OCI-LY1 (cell line): ENCODE results near the gene FOXP3.

Experiments used
- H2AFZ ChIP-seq: fragments of 200-600 bp; sonication (generic), shearing (Covaris generic); 2 replicates; pipeline ENCODE4 v1.6.0; 2014; ENCODE audit warnings: antibody characterized with exemption, mild to moderate bottlenecking, low read length
- H3F3A ChIP-seq: fragments of 200-600 bp; sonication (generic), shearing (Covaris generic); 2 replicates; pipeline ENCODE4 v1.6.0; 2014; ENCODE audit warnings: mild to moderate bottlenecking, antibody characterized with exemption, low read length, moderate library complexity; ENCODE audit not compliant: insufficient read depth
- H3K27ac ChIP-seq: fragments of 200-600 bp; sonication (generic); 2 replicates; pipeline ENCODE4 v1.5.1; 2014; ENCODE audit warnings: low read length, mixed run types, mild to moderate bottlenecking, low read depth; ENCODE audit not compliant: poor library complexity, severe bottlenecking
- H3K27me3 ChIP-seq: fragments of 200-600 bp; sonication (generic); 2 replicates; pipeline ENCODE4 v1.6.0; 2014; ENCODE audit warnings: antibody characterized with exemption, mild to moderate bottlenecking, low read length, moderate library complexity; ENCODE audit not compliant: insufficient read depth
- H3K36me3 ChIP-seq: fragments of 200-600 bp; sonication (generic); 2 replicates; pipeline ENCODE4 v1.6.1; 2014; ENCODE audit warnings: mild to moderate bottlenecking, antibody characterized with exemption, low read length, moderate library complexity, mixed read lengths; ENCODE audit not compliant: insufficient read depth
- H3K4me1 ChIP-seq: fragments of 200-600 bp; sonication (generic); 2 replicates; pipeline ENCODE4 v1.5.1; 2014; ENCODE audit warnings: mild to moderate bottlenecking, low read length, moderate library complexity; ENCODE audit not compliant: insufficient read depth, severe bottlenecking
- H3K4me2 ChIP-seq: fragments of 200-600 bp; sonication (generic), shearing (Covaris generic); 2 replicates; pipeline ENCODE4 v1.6.1; 2014; ENCODE audit warnings: low read length
- H3K4me3 ChIP-seq: fragments of 200-600 bp; sonication (generic); 2 replicates; pipeline ENCODE4 v1.5.1; 2014; ENCODE audit warnings: low read length, low read depth, mild to moderate bottlenecking, mixed read lengths; ENCODE audit not compliant: poor library complexity, severe bottlenecking
- H3K79me2 ChIP-seq: fragments of 200-600 bp; shearing (Covaris generic); 2 replicates; pipeline ENCODE4 v1.6.1; 2016; ENCODE audit warnings: mixed run types, low read length, mixed read lengths; ENCODE audit not compliant: insufficient read depth
- H3K9ac ChIP-seq: fragments of 200-600 bp; sonication (generic), shearing (Covaris generic); 2 replicates; pipeline ENCODE4 v1.6.1; 2014; ENCODE audit warnings: mild to moderate bottlenecking, low read length, mixed read lengths
- H3K9me2 ChIP-seq: fragments of 200-600 bp; sonication (generic), shearing (Covaris generic); 2 replicates; pipeline ENCODE4 v1.6.1; 2014; ENCODE audit warnings: low read depth, mild to moderate bottlenecking, low read length, mixed read lengths
- H3K9me3 ChIP-seq: fragments of 200-600 bp; shearing (Covaris generic); 2 replicates; pipeline ENCODE4 v1.6.1; 2014; ENCODE audit warnings: low read length, mixed read lengths
- H4K20me1 ChIP-seq: fragments of 200-600 bp; sonication (generic), shearing (Covaris generic); 2 replicates; pipeline ENCODE4 v1.6.0; 2016; ENCODE audit warnings: mild to moderate bottlenecking, low read length; ENCODE audit not compliant: insufficient read depth
- EZH2 ChIP-seq: fragments of 200-600 bp; sonication (generic), shearing (Covaris generic); IDR thresholded peaks from 2 replicates; pipeline ENCODE4 v1.8.0; 2017; ENCODE audit warnings: borderline replicate concordance, mixed run types, mild to moderate bottlenecking, antibody characterized with exemption, low read length, moderate library complexity, mixed read lengths
- TF ChIP-seq, protein P1 (sequence below): fragments of 200-600 bp; sonication (generic), shearing (Covaris generic); IDR thresholded peaks from 2 replicates; pipeline ENCODE4 v1.5.1; 2017; ENCODE audit warnings: mild to moderate bottlenecking, antibody characterized with exemption, low read length, moderate library complexity, mixed read lengths

FOXP3 gene

DNA sequence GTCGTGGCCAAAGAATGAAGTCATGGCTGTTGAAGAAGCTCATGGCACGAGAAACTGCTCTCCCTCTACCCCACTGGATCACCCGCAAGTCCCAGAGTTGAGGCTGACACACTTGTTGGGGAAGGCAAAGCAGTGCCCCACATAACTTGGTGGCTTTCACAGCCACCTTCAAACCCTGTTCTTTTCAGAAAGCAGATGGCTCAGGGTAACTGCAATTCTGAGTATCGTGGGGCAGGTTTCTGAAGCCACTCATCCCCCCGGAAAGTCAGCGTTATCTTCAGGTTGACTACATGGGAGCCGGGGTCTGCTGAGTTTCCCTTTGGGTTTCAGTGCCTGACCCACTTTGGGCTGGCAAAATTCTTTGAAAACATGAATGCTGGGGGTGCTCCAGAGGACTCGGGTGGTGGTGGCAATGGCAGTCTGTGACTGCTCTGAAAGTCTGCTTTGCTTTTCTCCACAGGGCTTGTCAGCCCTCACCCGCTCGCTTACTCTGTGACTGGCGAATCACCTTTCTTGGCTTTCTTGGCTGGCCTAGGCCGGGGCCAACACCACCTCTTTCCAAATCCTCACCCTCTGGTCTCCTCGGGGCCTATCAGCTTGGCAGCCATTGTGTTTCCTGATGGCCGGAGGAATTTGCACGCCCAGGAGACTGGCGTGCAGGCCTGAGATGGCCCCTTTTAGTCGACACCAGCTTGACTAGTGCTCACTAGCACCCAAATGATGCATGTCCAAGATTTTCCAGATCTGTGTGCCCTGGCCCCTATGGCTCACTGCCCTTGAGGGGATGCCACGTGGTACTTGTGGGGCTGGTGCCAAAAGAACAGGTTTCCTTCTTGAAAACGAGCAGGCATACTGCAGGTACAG lies 12.4 kb upstream of the FOXP3 start:
- Histone ChIP-seq H4K20me1 (no peaks in the 10 kb centered on the region), H3K4me2 (no peak overlapping the region), H3K9me2 (no peaks in the 10 kb centered on the region), H3K79me2 (peaks cover under 1% of the 10 kb centered on the region; the same call in 1 of the 2 replicates), H3K4me1 (peaks cover 12% of the 10 kb centered on the region), H2AFZ (no peak overlapping the region), H3F3A (no peaks in the 10 kb centered on the region), H3K9ac (no peak overlapping the region), H3K9me3 (no peaks in the 10 kb centered on the region), H3K27me3 (no peaks in the 10 kb centered on the region), H3K27ac (no peak overlapping the region), H3K36me3 (no peaks in the 10 kb centered on the region; the same call in 1 of the 2 replicates), H3K4me3 (no peak overlapping the region)
- TF ChIP-seq EZH2: no peak
- TF ChIP-seq, protein P1, sequence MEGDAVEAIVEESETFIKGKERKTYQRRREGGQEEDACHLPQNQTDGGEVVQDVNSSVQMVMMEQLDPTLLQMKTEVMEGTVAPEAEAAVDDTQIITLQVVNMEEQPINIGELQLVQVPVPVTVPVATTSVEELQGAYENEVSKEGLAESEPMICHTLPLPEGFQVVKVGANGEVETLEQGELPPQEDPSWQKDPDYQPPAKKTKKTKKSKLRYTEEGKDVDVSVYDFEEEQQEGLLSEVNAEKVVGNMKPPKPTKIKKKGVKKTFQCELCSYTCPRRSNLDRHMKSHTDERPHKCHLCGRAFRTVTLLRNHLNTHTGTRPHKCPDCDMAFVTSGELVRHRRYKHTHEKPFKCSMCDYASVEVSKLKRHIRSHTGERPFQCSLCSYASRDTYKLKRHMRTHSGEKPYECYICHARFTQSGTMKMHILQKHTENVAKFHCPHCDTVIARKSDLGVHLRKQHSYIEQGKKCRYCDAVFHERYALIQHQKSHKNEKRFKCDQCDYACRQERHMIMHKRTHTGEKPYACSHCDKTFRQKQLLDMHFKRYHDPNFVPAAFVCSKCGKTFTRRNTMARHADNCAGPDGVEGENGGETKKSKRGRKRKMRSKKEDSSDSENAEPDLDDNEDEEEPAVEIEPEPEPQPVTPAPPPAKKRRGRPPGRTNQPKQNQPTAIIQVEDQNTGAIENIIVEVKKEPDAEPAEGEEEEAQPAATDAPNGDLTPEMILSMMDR: no peak

GRCh38 chrX:49276207-49276606 lies 11.7 kb upstream of the FOXP3 start:
- Histone ChIP-seq H3F3A (no peaks in the 10 kb centered on the region), H3K9ac (no peak overlapping the region), H3K4me3 (no peak overlapping the region), H4K20me1 (no peaks in the 10 kb centered on the region), H3K4me1 (peaks cover 19% of the 10 kb centered on the region), H2AFZ (no peak overlapping the region), H3K79me2 (peaks cover 7% of the 10 kb centered on the region), H3K36me3 (no peaks in the 10 kb centered on the region; the same call in 1 of the 2 replicates), H3K4me2 (no peak overlapping the region), H3K9me3 (no peaks in the 10 kb centered on the region), H3K9me2 (no peaks in the 10 kb centered on the region), H3K27ac (no peak overlapping the region), H3K27me3 (no peaks in the 10 kb centered on the region)
- no peak for TF ChIP-seq EZH2
- TF ChIP-seq, protein P1: no peak

DNA sequence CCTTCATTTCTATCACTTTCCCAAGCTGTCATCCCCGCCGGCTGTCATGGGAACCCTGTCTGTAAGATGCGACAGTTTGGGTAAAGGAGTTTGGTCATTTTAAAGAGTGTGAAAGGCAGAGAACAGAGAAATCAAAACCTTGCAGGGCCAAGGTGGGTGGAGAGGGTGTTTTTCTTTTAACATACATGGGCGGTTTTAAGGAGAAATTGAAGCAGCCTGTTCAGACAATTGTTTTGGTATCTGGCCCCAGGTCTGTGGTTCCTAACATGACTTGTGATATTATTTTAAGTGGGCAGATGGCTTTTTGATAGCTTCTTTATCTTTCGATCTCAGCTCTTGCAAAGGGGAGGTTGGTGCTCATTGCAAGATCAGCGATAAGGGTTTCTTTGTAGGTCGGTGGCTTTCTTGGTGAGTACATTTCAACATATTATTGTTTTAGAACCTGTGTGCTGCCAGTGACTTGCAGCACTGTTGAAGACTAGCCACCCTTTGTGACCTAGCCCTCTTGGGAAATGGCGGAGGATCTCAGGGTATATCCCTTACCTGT lies 8.7 kb upstream of the FOXP3 start:
- H3K27me3 ChIP-seq: no peaks in the 10 kb centered on the region
- H3K27ac ChIP-seq: no peak overlapping the region

More for the DNA sequence above, 8.7 kb upstream of the FOXP3 start:
- TF ChIP-seq, protein P1: no peak
- no peak for TF ChIP-seq EZH2
- H3K36me3 ChIP-seq: no peaks in the 10 kb centered on the region; the same call in 1 of the 2 replicates
- no peaks in the 10 kb centered on the region for H4K20me1 ChIP-seq
- no peak overlapping the region for H3K4me2 ChIP-seq
- no peaks in the 10 kb centered on the region for H3K9me2 ChIP-seq
- H3K9ac ChIP-seq: no peak overlapping the region
- H3F3A ChIP-seq: no peaks in the 10 kb centered on the region
- no peak overlapping the region for H3K4me3 ChIP-seq
- H2AFZ ChIP-seq: no peak overlapping the region
- H3K9me3 ChIP-seq: no peaks in the 10 kb centered on the region
- peaks cover 12% of the 10 kb centered on the region for H3K79me2 ChIP-seq
- peaks cover 35% of the 10 kb centered on the region for H3K4me1 ChIP-seq
